Prostate gland (tissue), 2 donors: ENCODE measurements around the gene TMEM192.

Experiments used
- POLR2A ChIP-seq: fragments of 450-650 bp; IDR thresholded peaks from one replicate; pipeline ENCODE4 v1.6.1; 2016; ENCODE audit warnings: antibody characterized with exemption, mild to moderate bottlenecking
- POLR2AphosphoS5 ChIP-seq: sonication (generic); formaldehyde crosslinking; IDR thresholded peaks from one replicate; pipeline ENCODE4 v1.6.1; 2017; ENCODE audit warnings: antibody characterized with exemption
- TF ChIP-seq, protein P1 (sequence below), 4 experiments: fragments of 200-600 bp in 2 of 4; fragments of 450-650 bp in 2 of 4; sonication (generic) in 2 of 4; IDR thresholded peaks; 1 replicate in 3 of 4; 2 replicates in 1 of 4; pipeline ENCODE4 v1.5.1; 2016 to 2019; ENCODE audit warnings: antibody characterized with exemption in 4 of 4, mild to moderate bottlenecking in 2 of 4, moderate library complexity in 2 of 4

DNA sequence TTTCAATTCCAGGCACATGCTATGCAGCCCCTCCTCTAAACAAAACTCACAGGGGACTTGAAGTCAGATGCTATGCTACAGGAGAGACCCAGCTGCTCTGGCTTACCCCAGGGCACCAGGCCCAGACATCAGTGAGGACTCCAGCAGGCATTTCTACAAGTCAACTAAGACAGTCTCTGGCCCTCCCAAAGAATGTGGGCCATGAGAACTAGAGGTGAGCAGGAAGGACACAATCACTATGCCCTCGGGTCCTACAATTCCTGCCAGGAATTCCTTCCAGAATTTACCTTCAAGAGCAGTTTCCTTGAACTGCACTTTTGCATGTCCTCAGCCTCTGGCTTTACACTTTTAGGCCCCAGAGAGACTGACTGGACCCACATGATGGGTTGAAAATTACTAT is 17.4 kb downstream of the TMEM192 start:
- TF ChIP-seq, protein P1, sequence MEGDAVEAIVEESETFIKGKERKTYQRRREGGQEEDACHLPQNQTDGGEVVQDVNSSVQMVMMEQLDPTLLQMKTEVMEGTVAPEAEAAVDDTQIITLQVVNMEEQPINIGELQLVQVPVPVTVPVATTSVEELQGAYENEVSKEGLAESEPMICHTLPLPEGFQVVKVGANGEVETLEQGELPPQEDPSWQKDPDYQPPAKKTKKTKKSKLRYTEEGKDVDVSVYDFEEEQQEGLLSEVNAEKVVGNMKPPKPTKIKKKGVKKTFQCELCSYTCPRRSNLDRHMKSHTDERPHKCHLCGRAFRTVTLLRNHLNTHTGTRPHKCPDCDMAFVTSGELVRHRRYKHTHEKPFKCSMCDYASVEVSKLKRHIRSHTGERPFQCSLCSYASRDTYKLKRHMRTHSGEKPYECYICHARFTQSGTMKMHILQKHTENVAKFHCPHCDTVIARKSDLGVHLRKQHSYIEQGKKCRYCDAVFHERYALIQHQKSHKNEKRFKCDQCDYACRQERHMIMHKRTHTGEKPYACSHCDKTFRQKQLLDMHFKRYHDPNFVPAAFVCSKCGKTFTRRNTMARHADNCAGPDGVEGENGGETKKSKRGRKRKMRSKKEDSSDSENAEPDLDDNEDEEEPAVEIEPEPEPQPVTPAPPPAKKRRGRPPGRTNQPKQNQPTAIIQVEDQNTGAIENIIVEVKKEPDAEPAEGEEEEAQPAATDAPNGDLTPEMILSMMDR (IDR thresholded peaks at IDR 0.05): no peak
- no peak for TF ChIP-seq POLR2A
- TF ChIP-seq POLR2AphosphoS5: no peak
